Measurements from ENCODE around the gene ADAMTS16.

GRCh38 chr5:5209510-5210286 is 69.6 kb downstream of the ADAMTS16 start:
- TF ChIP-seq CTCF (IDR thresholded peaks at IDR 0.05; ENCODE audit: poor library complexity) (no peak), EZH2 (IDR thresholded peaks at IDR 0.05; ENCODE audit: borderline replicate concordance) (no peak), EZH2phosphoT487 (IDR thresholded peaks at IDR 0.05; ENCODE audit: low read depth, severe bottlenecking, unreplicated experiment) (no peak)

All from hepatocyte (in vitro differentiated cells).